ENCODE measurements around the gene TTC39B. TPM values are rescaled to one million over a fixed set of nuclear protein-coding genes. Genes with fewer than 3 reads are reported as not detected.

TTC39B gene
- 8.6 and 11.4 TPM in 2 replicates for polyA plus RNA-seq (2011; rRNA removed)
- 18.5 and 20.3 TPM in 2 replicates for polyA minus RNA-seq (2011; rRNA and poly(A)+ RNA removed)

- POLR2A ChIA-PET, result interaction anchor here (0.5 to 1.8 kb wide), 6 partner anchors 11 to 108 kb away, joined by 3 to 7 read pairs (median 4); no protein-coding TSS in a partner anchor
- Histone ChIP-seq H3K9me3 (ENCODE audit: control insufficient read depth, insufficient read depth, low read length) (no peaks in the 10 kb centered on the region; the same call in 1 of the 2 replicates), H3K27me3 (ENCODE audit: control insufficient read depth, insufficient read depth, low read length) (no peaks in the 10 kb centered on the region), H3K4me3 (ENCODE audit: low read depth, low read length) (peak within 1 kb of the TSS; percentile 81), H3K27ac (ENCODE audit: low read depth, low read length) (peak within 1 kb of the TSS; percentile 75)
- no peak for TF ChIP-seq CTCF (IDR thresholded peaks at IDR 0.05; ENCODE audit: low read depth, low read length)
- CTCF ChIA-PET, result interaction anchor here (0.9 to 1.7 kb wide), 4 partner anchors 14 to 120 kb away, joined by 3 to 7 read pairs (median 4); no protein-coding TSS in a partner anchor
- DNase-seq (ENCODE audit: low read depth, low spot score), result peak; percentile 69
Measured at GRCh38 chr9:15306757-15307522, at the start of gene TTC39B. Gene TTC39B, minus strand, starts transcription at chr9:15307216. Its CDS starts 91 bp downstream, at chr9:15307125.

- CTCF ChIA-PET, result interaction anchor here (0.6 kb wide), 1 partner anchor 60 kb away, joined by 7 read pairs; no protein-coding TSS in a partner anchor
- POLR2A ChIA-PET, result no interaction called here
Measured at GRCh38 chr9:15355669-15356068, 48.7 kb upstream of the TTC39B start.

GRCh38 chr9:15354713-15355112 lies 47.7 kb upstream of the TTC39B start:
- ChIA-PET POLR2A (no interaction called here), CTCF (no interaction called here)
- Histone ChIP-seq H3K27me3 (ENCODE audit: control insufficient read depth, insufficient read depth, low read length) (no peaks in the 10 kb centered on the region), H3K27ac (ENCODE audit: low read depth, low read length) (no peak overlapping the region), H3K4me3 (ENCODE audit: low read depth, low read length) (no peak overlapping the region), H3K9me3 (ENCODE audit: control insufficient read depth, insufficient read depth, low read length) (no peaks in the 10 kb centered on the region)
- DNase-seq (ENCODE audit: low read depth, low spot score), result no peak
- TF ChIP-seq CTCF (IDR thresholded peaks at IDR 0.05; ENCODE audit: low read depth, low read length), result no peak

More at GRCh38 chr9:15355669-15356068, 48.7 kb upstream of the TTC39B start:
- no peak for TF ChIP-seq CTCF (IDR thresholded peaks at IDR 0.05; ENCODE audit: low read depth, low read length)
- no peak overlapping the region for H3K4me3 ChIP-seq (ENCODE audit: low read depth, low read length)
- no peaks in the 10 kb centered on the region for H3K9me3 ChIP-seq (ENCODE audit: control insufficient read depth, insufficient read depth, low read length)
- no peak overlapping the region for H3K27ac ChIP-seq (ENCODE audit: low read depth, low read length)
- DNase-seq (ENCODE audit: low read depth, low spot score), result no peak
- H3K27me3 ChIP-seq (ENCODE audit: control insufficient read depth, insufficient read depth, low read length), result no peaks in the 10 kb centered on the region

- DNase-seq (ENCODE audit: low read depth, low spot score), result no peak
- ChIA-PET POLR2A (no interaction called here), CTCF (no interaction called here)
- Histone ChIP-seq H3K27me3 (ENCODE audit: control insufficient read depth, insufficient read depth, low read length) (no peaks in the 10 kb centered on the region), H3K27ac (ENCODE audit: low read depth, low read length) (no peak overlapping the region), H3K4me3 (ENCODE audit: low read depth, low read length) (no peak overlapping the region), H3K9me3 (ENCODE audit: control insufficient read depth, insufficient read depth, low read length) (no peaks in the 10 kb centered on the region)
- no peak for TF ChIP-seq CTCF (IDR thresholded peaks at IDR 0.05; ENCODE audit: low read depth, low read length)
Measured at GRCh38 chr9:15353892-15354291, 46.9 kb upstream of the TTC39B start.

GRCh38 chr9:15352306-15352705 lies 45.3 kb upstream of the TTC39B start:
- DNase-seq (ENCODE audit: low read depth, low spot score), result no peak
- H3K27ac ChIP-seq (ENCODE audit: low read depth, low read length), result no peak overlapping the region
- TF ChIP-seq CTCF (IDR thresholded peaks at IDR 0.05; ENCODE audit: low read depth, low read length), result no peak
- no peaks in the 10 kb centered on the region for H3K27me3 ChIP-seq (ENCODE audit: control insufficient read depth, insufficient read depth, low read length)
- no peaks in the 10 kb centered on the region for H3K9me3 ChIP-seq (ENCODE audit: control insufficient read depth, insufficient read depth, low read length)
- ChIA-PET POLR2A (no interaction called here), CTCF (no interaction called here)
- no peak overlapping the region for H3K4me3 ChIP-seq (ENCODE audit: low read depth, low read length)
